Gastroesophageal sphincter (tissue), 4 donors: ENCODE results near the gene FGF23. TPM values are rescaled to one million over a fixed set of nuclear protein-coding genes. Genes with fewer than 3 reads are reported as not detected.

Source experiments
- ATAC-seq: fragments of 150-250 bp; one replicate; pipeline ENCODE4 v1.9.1; 2016; ENCODE audit warnings: mild to moderate bottlenecking, moderate library complexity
- H3K27ac ChIP-seq, 4 donors: fragments of 200-600 bp; sonication (generic) in 3 of 4; 1 replicate in 3 of 4; 2 replicates in 1 of 4; pipeline ENCODE4 v1.5.1; 2016 to 2019
- H3K27me3 ChIP-seq: fragments of 200-600 bp; sonication (generic); one replicate; pipeline ENCODE4 v1.5.1; 2019
- H3K36me3 ChIP-seq, 2 donors: fragments of 200-600 bp; sonication (generic); one replicate each; pipeline ENCODE4 v1.5.1; 2019; ENCODE audit warnings: control low read depth in 1 of 2
- H3K4me1 ChIP-seq, 3 donors: fragments of 200-600 bp; sonication (generic); 1 replicate in 2 of 3; 2 replicates in 1 of 3; pipeline ENCODE4 v1.5.1; 2016 to 2019; ENCODE audit warnings: control low read depth in 2 of 3
- H3K4me3 ChIP-seq, 2 donors: fragments of 200-600 bp; sonication (generic); one replicate each; pipeline ENCODE4 v1.5.1; 2019; ENCODE audit warnings: mild to moderate bottlenecking in 1 of 2, moderate library complexity in 1 of 2
- H3K9me3 ChIP-seq, 3 donors: fragments of 200-600 bp; sonication (generic); one replicate each; pipeline ENCODE4 v1.5.1; 2017 to 2019; ENCODE audit warnings: control low read depth in 2 of 3
- EP300 ChIP-seq: sonication (generic); formaldehyde crosslinking; IDR thresholded peaks from one replicate; pipeline ENCODE4 v1.6.1; 2017; ENCODE audit warnings: antibody characterized with exemption, mild to moderate bottlenecking
- POLR2A ChIP-seq, 2 donors: fragments of 450-650 bp; IDR thresholded peaks; one replicate each; pipeline ENCODE4 v1.6.1; 2017; ENCODE audit warnings: antibody characterized with exemption in 2 of 2, mild to moderate bottlenecking in 2 of 2, moderate library complexity in 1 of 2
- POLR2AphosphoS5 ChIP-seq: sonication (generic); formaldehyde crosslinking; IDR thresholded peaks from one replicate; pipeline ENCODE4 v1.6.1; 2017; ENCODE audit warnings: antibody characterized with exemption
- WGBS, 2 donors: methylation state at CpG; one replicate each; pipeline ENCODE4 v1.1.5; 2018; ENCODE audit warnings: low coverage in 1 of 2; 5-methylcytosine and 5-hydroxymethylcytosine counted together
- total RNA-seq, 4 donors: library from RNA; depleted of rRNA; stranded (reverse); fragments of >200 nt; gene quantifications; one replicate each; pipeline ENCODE4 v1.1.0, GENCODE V29; 2016
- TF ChIP-seq, protein P1 (sequence below), 4 experiments: fragments of 200-600 bp in 2 of 4; fragments of 450-650 bp in 2 of 4; sonication (generic) in 1 of 4; IDR thresholded peaks; one replicate each; pipeline ENCODE4 v1.5.1; 2017 to 2019; ENCODE audit warnings: antibody characterized with exemption in 4 of 4, mild to moderate bottlenecking in 2 of 4, moderate library complexity in 2 of 4

The FGF23 gene
- total RNA-seq, 4 donors from 2014 or later, result not detected

- WGBS, 2 donors, result 33 to 45% methylated on average over 1 of the region's 1 CpG
- ATAC-seq, result no peak
- Histone ChIP-seq H3K27me3 (peaks cover 5% of the 10 kb centered on the region), H3K9me3 (no peaks in the 10 kb centered on the region), H3K4me1 (no peaks in the 10 kb centered on the region), H3K27ac (no peak overlapping the region), H3K4me3 (no peak overlapping the region), H3K36me3 (no peaks in the 10 kb centered on the region)
- TF ChIP-seq EP300 (no peak), POLR2A (IDR thresholded peaks at IDR 0.05) (no peak), POLR2AphosphoS5 (no peak)
- TF ChIP-seq, protein P1, sequence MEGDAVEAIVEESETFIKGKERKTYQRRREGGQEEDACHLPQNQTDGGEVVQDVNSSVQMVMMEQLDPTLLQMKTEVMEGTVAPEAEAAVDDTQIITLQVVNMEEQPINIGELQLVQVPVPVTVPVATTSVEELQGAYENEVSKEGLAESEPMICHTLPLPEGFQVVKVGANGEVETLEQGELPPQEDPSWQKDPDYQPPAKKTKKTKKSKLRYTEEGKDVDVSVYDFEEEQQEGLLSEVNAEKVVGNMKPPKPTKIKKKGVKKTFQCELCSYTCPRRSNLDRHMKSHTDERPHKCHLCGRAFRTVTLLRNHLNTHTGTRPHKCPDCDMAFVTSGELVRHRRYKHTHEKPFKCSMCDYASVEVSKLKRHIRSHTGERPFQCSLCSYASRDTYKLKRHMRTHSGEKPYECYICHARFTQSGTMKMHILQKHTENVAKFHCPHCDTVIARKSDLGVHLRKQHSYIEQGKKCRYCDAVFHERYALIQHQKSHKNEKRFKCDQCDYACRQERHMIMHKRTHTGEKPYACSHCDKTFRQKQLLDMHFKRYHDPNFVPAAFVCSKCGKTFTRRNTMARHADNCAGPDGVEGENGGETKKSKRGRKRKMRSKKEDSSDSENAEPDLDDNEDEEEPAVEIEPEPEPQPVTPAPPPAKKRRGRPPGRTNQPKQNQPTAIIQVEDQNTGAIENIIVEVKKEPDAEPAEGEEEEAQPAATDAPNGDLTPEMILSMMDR (IDR thresholded peaks at IDR 0.05), result no peak
Observed at GRCh38 chr12:4388032-4388431, 8.5 kb upstream of the FGF23 start.

- H3K4me3 ChIP-seq, result no peak overlapping the region
- no peak overlapping the region for H3K27ac ChIP-seq
- H3K4me1 ChIP-seq, result no peaks in the 10 kb centered on the region
- ATAC-seq, result no peak
- TF ChIP-seq POLR2AphosphoS5 (no peak), POLR2A (IDR thresholded peaks at IDR 0.05) (no peak), EP300 (no peak)
- TF ChIP-seq, protein P1 (IDR thresholded peaks at IDR 0.05), result no peak
- no peaks in the 10 kb centered on the region for H3K9me3 ChIP-seq
- WGBS, 2 donors, result 90 to 91% methylated on average over 2 to 5 of the region's 5 CpGs
- H3K36me3 ChIP-seq, result no peaks in the 10 kb centered on the region
- peaks cover 5% of the 10 kb centered on the region for H3K27me3 ChIP-seq
Observed at GRCh38 chr12:4387607-4388006, 8.1 kb upstream of the FGF23 start.

- no peaks in the 10 kb centered on the region for H3K9me3 ChIP-seq
- ATAC-seq, result no peak
- H3K4me3 ChIP-seq, result no peak overlapping the region
- H3K36me3 ChIP-seq, result no peaks in the 10 kb centered on the region
- TF ChIP-seq EP300 (no peak), POLR2AphosphoS5 (no peak), POLR2A (IDR thresholded peaks at IDR 0.05) (no peak)
- TF ChIP-seq, protein P1 (IDR thresholded peaks at IDR 0.05), result no peak
- H3K4me1 ChIP-seq, result no peaks in the 10 kb centered on the region
- 64 to 74% methylated on average over 2 to 4 of the region's 4 CpGs for WGBS, 2 donors
- no peak overlapping the region for H3K27ac ChIP-seq
- H3K27me3 ChIP-seq, result no peaks in the 10 kb centered on the region
Observed at GRCh38 chr12:4386801-4387200, 7.3 kb upstream of the FGF23 start.

- Histone ChIP-seq H3K9me3 (no peaks in the 10 kb centered on the region), H3K4me1 (no peaks in the 10 kb centered on the region), H3K4me3 (no peak overlapping the region), H3K27ac (no peak overlapping the region), H3K36me3 (no peaks in the 10 kb centered on the region), H3K27me3 (peaks cover 11% of the 10 kb centered on the region)
- ATAC-seq, result no peak
- WGBS, 2 donors, result 48 to 80% methylated on average over 1 to 2 of the region's 8 CpGs
- no peak for TF ChIP-seq EP300
- no peak for TF ChIP-seq POLR2A (IDR thresholded peaks at IDR 0.05)
- TF ChIP-seq POLR2AphosphoS5, result no peak
- TF ChIP-seq, protein P1 (IDR thresholded peaks at IDR 0.05), result no peak
Observed at GRCh38 chr12:4383304-4383865, 3.9 kb upstream of the FGF23 start.

DNA sequence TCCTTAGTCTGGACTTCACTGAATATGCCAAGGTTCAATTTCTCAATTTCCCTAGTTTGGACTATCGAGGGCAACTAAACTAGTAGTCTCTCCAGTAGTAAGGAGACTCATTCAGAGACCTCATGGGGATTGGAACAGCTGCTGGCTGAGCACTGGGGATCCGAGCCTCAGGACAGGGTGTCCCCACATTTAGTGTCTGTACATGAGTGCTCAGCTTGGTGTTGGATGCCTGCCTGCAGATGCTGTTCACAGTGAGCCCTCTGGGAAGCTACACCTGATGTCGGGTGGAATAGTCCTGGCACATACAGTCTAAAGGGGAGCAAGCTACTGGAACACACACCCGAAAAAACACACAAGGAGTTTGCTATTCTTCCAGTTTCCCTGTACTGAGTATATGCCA, 820 bp upstream of the FGF23 start:
- 54 to 63% methylated on average over 2 to 3 of the region's 4 CpGs for WGBS, 2 donors
- peaks cover 11% of the 10 kb centered on the region for H3K27me3 ChIP-seq
- ATAC-seq, result no peak
- H3K9me3 ChIP-seq, result no peaks in the 10 kb centered on the region
- H3K27ac ChIP-seq, result no peak overlapping the region
- no peaks in the 10 kb centered on the region for H3K36me3 ChIP-seq
- TF ChIP-seq POLR2AphosphoS5 (no peak), EP300 (no peak), POLR2A (IDR thresholded peaks at IDR 0.05) (no peak)
- TF ChIP-seq, protein P1 (IDR thresholded peaks at IDR 0.05), result no peak
- H3K4me1 ChIP-seq, result no peaks in the 10 kb centered on the region
- no peak overlapping the region for H3K4me3 ChIP-seq
